WTC11 (cell line): Measurements from ENCODE around the gene GJB2. TPM values are rescaled to one million over a fixed set of nuclear protein-coding genes. Genes with fewer than 3 reads are reported as not detected.

Source experiments
- ATAC-seq: fragments of 200-7000 bp; cut with Tn5 transposase; 2 replicates; pipeline ENCODE4 v1.10.0; 2021; ENCODE audit warnings: mild to moderate bottlenecking, moderate library complexity
- CTCF ChIA-PET: fragments of 300-600 bp; sonication (Branson Sonifier 250); formaldehyde crosslinking; loops from one replicate; lab custom pipeline; 2021; ENCODE audit warnings: antibody characterized with exemption; lab: Charles Lee
- POLR2A ChIA-PET: fragments of 350-600 bp; sonication (Branson Sonifier 250); formaldehyde crosslinking; loops from one replicate; lab custom pipeline; 2021; ENCODE audit warnings: antibody characterized with exemption; lab: Charles Lee
- DNase-seq: peaks from one replicate; pipeline ENCODE4 v3.0.0; 2021; ENCODE audit warnings: low spot score
- H3K27ac Mint-ChIP-seq: 2 replicates; pipeline ENCODE4 v1.8.0; 2021; ENCODE audit warnings: mixed read lengths
- H3K27me3 Mint-ChIP-seq: 2 replicates; pipeline ENCODE4 v1.8.0; 2021; ENCODE audit warnings: low read depth, mild to moderate bottlenecking, moderate library complexity, mixed read lengths
- H3K36me3 Mint-ChIP-seq: 2 replicates; pipeline ENCODE4 v1.8.0; 2021; ENCODE audit warnings: mixed read lengths
- H3K4me1 Mint-ChIP-seq: 2 replicates; pipeline ENCODE4 v1.8.0; 2022; ENCODE audit warnings: mixed read lengths
- H3K4me3 Mint-ChIP-seq: 2 replicates; pipeline ENCODE4 v1.8.0; 2021; ENCODE audit warnings: mild to moderate bottlenecking, moderate library complexity, mixed read lengths
- H3K9me3 Mint-ChIP-seq: 2 replicates; pipeline ENCODE4 v1.8.0; 2021; ENCODE audit warnings: mixed read lengths
- ELF4 ChIP-seq: sonication (generic); formaldehyde crosslinking; IDR thresholded peaks from 2 replicates; pipeline ENCODE4 v1.8.1; 2022; ENCODE audit warnings: low read depth, mild to moderate bottlenecking, moderate library complexity, missing genetic modification reagents
- HMGXB4 ChIP-seq: sonication (generic); formaldehyde crosslinking; IDR thresholded peaks from 2 replicates; pipeline ENCODE4 v1.8.1; 2023; ENCODE audit warnings: mild to moderate bottlenecking, moderate library complexity, missing genetic modification reagents
- KAT7 ChIP-seq: sonication (generic); formaldehyde crosslinking; IDR thresholded peaks from 2 replicates; pipeline ENCODE4 v1.8.1; 2023; ENCODE audit warnings: missing genetic modification reagents, mild to moderate bottlenecking, borderline replicate concordance
- MLX ChIP-seq: sonication (generic); formaldehyde crosslinking; IDR thresholded peaks from 2 replicates; pipeline ENCODE4 v1.8.1; 2023; ENCODE audit warnings: mild to moderate bottlenecking, missing genetic modification reagents, moderate library complexity
- NFATC4 ChIP-seq: fragments of 250-450 bp; sonication (Bioruptor Pico); IDR thresholded peaks from 2 replicates; pipeline ENCODE4 v1.9.0; 2021; ENCODE audit warnings: mild to moderate bottlenecking
- NFYB ChIP-seq: sonication (generic); formaldehyde crosslinking; conservative IDR thresholded peaks from 2 replicates; pipeline ENCODE4 v1.8.0; 2022; ENCODE audit warnings: low read depth, missing genetic modification reagents
- ZNF396 ChIP-seq: fragments of 250-450 bp; sonication (Bioruptor Pico); IDR thresholded peaks from 2 replicates; pipeline ENCODE4 v1.8.0; 2021; ENCODE audit warnings: mild to moderate bottlenecking, moderate library complexity, borderline replicate concordance
- ZNF423 ChIP-seq: fragments of 250-450 bp; sonication (Bioruptor Pico); IDR thresholded peaks from 2 replicates; pipeline ENCODE4 v2.1.2; 2022; ENCODE audit warnings: mild to moderate bottlenecking, moderate library complexity
- ZNF532 ChIP-seq: fragments of 250-450 bp; sonication (Bioruptor Pico); IDR thresholded peaks from 2 replicates; pipeline ENCODE4 v1.9.0; 2021; ENCODE audit warnings: mild to moderate bottlenecking, borderline replicate concordance
- total RNA-seq: library from RNA; stranded (reverse); gene quantifications from 3 replicates; pipeline ENCODE4 v1.2.3, GENCODE V29; 2021
- TF ChIP-seq, protein P1 (sequence below): sonication (generic); formaldehyde crosslinking; IDR thresholded peaks from 2 replicates; pipeline ENCODE4 v1.8.1; 2023; ENCODE audit warnings: mild to moderate bottlenecking, missing genetic modification reagents, borderline replicate concordance
- TF ChIP-seq, protein P2 (sequence below): sonication (generic); formaldehyde crosslinking; IDR thresholded peaks from 2 replicates; pipeline ENCODE4 v1.8.1; 2023; ENCODE audit warnings: mild to moderate bottlenecking, missing genetic modification reagents

Gene GJB2
- total RNA-seq, 1 experiment from 2014 or later = 0.11 TPM

- TF ChIP-seq, protein P1, sequence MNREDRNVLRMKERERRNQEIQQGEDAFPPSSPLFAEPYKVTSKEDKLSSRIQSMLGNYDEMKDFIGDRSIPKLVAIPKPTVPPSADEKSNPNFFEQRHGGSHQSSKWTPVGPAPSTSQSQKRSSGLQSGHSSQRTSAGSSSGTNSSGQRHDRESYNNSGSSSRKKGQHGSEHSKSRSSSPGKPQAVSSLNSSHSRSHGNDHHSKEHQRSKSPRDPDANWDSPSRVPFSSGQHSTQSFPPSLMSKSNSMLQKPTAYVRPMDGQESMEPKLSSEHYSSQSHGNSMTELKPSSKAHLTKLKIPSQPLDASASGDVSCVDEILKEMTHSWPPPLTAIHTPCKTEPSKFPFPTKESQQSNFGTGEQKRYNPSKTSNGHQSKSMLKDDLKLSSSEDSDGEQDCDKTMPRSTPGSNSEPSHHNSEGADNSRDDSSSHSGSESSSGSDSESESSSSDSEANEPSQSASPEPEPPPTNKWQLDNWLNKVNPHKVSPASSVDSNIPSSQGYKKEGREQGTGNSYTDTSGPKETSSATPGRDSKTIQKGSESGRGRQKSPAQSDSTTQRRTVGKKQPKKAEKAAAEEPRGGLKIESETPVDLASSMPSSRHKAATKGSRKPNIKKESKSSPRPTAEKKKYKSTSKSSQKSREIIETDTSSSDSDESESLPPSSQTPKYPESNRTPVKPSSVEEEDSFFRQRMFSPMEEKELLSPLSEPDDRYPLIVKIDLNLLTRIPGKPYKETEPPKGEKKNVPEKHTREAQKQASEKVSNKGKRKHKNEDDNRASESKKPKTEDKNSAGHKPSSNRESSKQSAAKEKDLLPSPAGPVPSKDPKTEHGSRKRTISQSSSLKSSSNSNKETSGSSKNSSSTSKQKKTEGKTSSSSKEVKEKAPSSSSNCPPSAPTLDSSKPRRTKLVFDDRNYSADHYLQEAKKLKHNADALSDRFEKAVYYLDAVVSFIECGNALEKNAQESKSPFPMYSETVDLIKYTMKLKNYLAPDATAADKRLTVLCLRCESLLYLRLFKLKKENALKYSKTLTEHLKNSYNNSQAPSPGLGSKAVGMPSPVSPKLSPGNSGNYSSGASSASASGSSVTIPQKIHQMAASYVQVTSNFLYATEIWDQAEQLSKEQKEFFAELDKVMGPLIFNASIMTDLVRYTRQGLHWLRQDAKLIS = no peak
- no peak for TF ChIP-seq ELF4 (CRISPR knock-in tag)
- TF ChIP-seq MLX (CRISPR knock-in tag) = no peak
- TF ChIP-seq, protein P2, sequence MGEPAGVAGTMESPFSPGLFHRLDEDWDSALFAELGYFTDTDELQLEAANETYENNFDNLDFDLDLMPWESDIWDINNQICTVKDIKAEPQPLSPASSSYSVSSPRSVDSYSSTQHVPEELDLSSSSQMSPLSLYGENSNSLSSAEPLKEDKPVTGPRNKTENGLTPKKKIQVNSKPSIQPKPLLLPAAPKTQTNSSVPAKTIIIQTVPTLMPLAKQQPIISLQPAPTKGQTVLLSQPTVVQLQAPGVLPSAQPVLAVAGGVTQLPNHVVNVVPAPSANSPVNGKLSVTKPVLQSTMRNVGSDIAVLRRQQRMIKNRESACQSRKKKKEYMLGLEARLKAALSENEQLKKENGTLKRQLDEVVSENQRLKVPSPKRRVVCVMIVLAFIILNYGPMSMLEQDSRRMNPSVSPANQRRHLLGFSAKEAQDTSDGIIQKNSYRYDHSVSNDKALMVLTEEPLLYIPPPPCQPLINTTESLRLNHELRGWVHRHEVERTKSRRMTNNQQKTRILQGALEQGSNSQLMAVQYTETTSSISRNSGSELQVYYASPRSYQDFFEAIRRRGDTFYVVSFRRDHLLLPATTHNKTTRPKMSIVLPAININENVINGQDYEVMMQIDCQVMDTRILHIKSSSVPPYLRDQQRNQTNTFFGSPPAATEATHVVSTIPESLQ (CRISPR knock-in tag) = no peak
Observed at GRCh38 chr13:20197361-20197834, 4.7 kb upstream of the GJB2 start (continued).

- CTCF ChIA-PET = interaction anchor here (1.9 kb wide), 1 partner anchor 136 kb away, joined by 6 read pairs; no protein-coding TSS in a partner anchor
Observed at GRCh38 chr13:20195801-20196200, 3.1 kb upstream of the GJB2 start.

More at GRCh38 chr13:20195801-20196200, 3.1 kb upstream of the GJB2 start:
- H3K36me3 Mint-ChIP-seq = no peaks in the 10 kb centered on the region
- no peak overlapping the region for H3K27ac Mint-ChIP-seq
- POLR2A ChIA-PET = no interaction called here
- no peak overlapping the region for H3K4me3 Mint-ChIP-seq
- peaks cover 4% of the 10 kb centered on the region; the same call in 1 of the 2 replicates for H3K9me3 Mint-ChIP-seq
- TF ChIP-seq KAT7 (CRISPR knock-in tag) (no peak), ZNF423 (CRISPR knock-in tag) (no peak), HMGXB4 (CRISPR knock-in tag) (no peak), NFYB (CRISPR knock-in tag) (no peak), ZNF396 (CRISPR knock-in tag) (no peak), NFATC4 (CRISPR knock-in tag) (no peak), ZNF532 (CRISPR knock-in tag) (no peak)
- no peak for ATAC-seq
- H3K4me1 Mint-ChIP-seq = peaks cover 18% of the 10 kb centered on the region
- DNase-seq = no peak
- peaks cover 67% of the 10 kb centered on the region for H3K27me3 Mint-ChIP-seq
